GM20431 (cell line): Measurements from ENCODE around the gene ENDOD1.
"Not testable (repeated sequence)": the region's sequence is repeated elsewhere in the genome, so short reads cannot be mapped to it uniquely, and the experiment has no call there.

ENCODE experiments used
- in situ Hi-C: fragments of 300-500 bp; cut with MseI, MboI; formaldehyde crosslinking; loops from one replicate; pipeline ENCODE4 v1.15.0; 2020; ENCODE audit warnings: low sequenced_read_pairs; ENCODE audit not compliant: unreplicated experiment

The ENDOD1 gene

GRCh38 chr11:95101935-95102334, 12.3 kb downstream of the ENDOD1 start:
- in situ Hi-C loops = no loop called here

GRCh38 chr11:95102733-95103132, 13.1 kb downstream of the ENDOD1 start:
- in situ Hi-C loops = no loop called here

DNA sequence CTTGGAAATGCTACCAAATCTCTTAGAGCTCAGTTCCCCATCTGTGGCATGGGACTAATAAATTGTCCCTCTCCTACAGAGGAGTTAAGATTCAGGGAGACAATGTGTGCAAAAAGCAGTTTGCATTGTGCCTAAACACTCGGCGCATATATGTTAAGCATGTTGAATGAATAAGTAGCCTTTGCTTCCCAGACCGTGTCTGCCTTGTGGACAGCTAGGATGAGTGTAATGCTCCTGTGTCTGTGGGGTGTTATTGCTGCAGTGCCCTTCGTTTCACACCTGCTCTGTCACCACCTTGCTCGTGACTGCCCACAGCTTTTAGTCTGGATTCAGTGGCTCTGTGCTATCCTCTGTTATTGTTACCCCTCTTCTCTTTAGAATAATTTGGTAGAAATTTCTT, 14.1 kb downstream of the ENDOD1 start:
- in situ Hi-C loops = no loop called here

DNA sequence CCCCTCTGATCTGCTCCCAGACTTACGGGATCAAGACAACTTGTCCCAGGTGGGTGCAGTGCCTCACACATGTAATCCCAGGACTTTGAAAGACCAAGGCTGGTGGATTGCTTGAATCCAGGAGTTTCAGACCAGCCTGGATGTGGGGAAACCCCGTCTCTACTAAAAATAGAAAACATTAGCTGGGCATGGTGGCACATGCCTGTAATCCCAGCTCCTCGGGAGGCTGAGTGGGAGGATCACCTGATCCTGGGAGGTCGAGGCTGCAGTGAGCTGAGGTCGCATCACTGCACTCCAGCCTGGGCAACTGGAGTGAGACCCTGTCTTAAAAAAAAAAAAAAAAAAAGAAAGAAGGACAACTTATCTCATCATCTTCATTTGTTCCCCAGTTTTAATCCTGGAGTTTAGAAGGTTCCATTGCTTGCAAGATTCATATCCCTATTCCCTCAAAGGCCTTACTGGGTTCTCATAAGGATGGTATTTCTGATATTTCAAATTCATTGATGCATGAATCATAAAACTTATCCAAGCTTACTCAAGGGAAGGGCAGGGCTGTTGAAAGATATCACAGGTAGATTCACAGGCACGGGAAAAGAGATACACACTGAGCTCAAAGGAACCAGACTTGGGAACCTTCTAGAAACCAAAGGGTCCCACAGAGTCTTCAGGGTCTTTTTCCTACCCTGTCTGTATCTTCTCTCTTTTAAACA, 14.6 kb downstream of the ENDOD1 start:
- in situ Hi-C loops = no loop called here

DNA sequence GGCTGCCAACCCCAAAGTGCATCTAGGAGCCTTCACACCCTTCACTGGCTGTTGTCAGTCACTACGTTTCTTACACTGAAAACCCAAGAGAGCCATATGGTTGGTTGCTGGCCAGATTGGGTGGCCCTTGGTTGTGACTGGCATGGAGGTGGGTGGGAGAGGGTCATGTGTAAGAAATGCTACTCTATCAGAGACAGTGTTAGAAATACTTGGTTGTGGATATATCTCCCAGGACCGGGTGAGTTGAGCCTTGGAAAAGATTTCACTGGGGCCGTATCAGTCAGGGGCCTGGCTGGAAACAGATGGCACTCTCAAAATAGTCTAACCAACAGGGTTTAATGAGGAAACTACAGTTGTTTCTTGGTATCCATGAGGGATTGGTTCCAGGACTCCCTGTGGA, 15.2 kb downstream of the ENDOD1 start:
- in situ Hi-C loops = no loop called here

GRCh38 chr11:95108159-95108611, 18.5 kb downstream of the ENDOD1 start:
- in situ Hi-C loops = no loop called here

- in situ Hi-C loops = no loop called here
Measured at GRCh38 chr11:95108671-95109551, 19.3 kb downstream of the ENDOD1 start.

DNA sequence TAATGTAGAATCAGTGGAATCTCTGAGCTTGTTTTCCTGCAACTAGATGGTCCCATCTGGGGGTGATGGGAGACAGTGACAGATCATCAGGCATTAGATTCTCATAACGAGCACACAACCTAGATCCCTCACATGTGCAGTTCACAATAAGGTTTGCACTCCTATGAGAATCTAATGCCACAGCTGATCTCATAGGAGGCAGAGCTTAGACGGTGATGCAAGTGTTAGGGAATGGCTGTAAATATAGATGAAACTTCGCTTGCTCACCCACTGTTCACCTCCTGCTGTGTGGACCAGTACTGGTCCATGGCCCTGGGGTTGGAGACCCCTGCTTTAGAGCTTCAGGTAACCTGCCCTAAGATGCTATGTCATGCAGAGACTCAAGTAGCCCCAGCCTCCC, 21.8 kb downstream of the ENDOD1 start:
- in situ Hi-C loops = not testable (repeated sequence)

DNA sequence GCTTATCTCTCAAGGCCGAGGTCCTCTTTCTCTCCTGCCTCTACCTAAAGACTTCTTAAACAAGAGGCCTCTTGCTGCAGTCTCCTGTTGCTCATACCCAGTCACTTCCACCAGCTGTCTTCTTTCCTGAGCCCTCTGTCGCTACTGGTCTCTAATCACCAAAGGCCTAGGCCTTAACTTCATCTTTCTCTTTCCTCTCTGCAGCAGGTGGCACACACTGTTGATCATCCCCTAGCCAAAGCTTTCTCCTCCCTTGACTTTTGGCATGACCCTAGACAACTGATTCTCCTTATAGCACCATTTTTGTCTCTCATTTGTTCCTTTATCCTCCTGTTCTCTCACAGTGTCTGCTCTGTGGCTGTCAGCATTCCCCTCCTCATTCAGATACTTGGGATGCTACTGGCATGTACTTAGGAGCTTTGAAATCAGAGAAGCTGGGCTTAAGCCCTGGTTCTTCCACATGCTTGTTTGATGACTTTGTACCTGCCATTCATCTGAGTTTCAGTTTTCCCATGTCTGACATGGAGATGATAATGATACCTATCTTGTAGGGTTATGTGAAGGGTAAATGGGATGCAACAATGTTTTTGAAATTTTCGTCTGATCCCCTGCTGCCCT, 22.4 kb downstream of the ENDOD1 start:
- in situ Hi-C loops = no loop called here

GRCh38 chr11:95115597-95115996, 26.0 kb downstream of the ENDOD1 start:
- in situ Hi-C loops = no loop called here

DNA sequence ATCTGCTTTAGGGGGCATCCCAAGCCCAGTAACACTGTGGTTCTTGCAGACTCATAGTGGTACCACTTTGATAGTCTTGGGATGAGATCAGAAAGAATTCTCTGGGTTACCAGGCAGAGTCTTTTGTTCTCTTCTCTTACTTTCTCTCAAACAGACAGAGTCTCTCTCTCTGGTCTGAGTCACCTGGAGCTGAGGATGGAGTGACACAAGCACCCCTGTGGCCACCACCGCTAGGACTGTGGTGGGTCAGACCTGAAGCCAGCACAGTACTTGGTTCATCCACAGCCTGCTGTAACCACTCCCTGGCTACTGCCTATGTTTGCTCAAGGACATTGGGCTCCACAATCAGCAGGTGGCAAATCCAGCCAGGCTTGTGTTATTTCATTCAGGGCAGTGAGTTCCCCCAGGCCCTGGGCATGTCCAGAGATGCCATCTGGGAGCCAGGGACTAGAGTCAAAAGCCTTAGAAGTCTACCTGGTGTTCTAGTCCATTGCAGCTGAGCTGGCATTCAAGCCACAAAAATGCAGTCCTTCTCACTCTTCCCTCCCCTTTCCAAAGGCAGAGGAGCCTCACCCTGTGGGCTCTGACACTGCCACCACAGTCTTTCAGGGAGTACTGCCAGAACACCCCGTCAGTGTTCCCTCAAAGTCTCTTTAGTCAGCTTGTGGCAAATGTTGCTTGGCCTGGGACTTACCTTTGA, 29.9 kb downstream of the ENDOD1 start:
- in situ Hi-C loops = no loop called here

DNA sequence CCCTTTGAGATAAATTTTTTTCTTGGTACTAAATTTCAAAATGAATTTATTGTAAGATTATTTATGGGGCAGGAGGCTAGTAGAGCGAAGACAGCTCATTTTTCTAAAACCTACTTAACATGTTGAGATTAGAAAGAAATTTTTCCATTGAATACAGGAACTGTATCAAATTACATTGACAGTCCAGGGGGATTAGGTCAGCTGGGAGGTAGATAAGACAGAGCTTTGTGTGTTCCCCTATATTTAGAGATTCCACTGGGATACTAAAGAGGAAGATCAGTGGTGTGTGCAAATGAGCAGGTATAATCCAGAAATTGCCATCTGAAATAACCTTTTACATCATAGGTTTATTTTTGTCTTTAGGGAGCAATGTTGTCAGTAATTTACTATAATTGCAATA, 32.1 kb downstream of the ENDOD1 start:
- in situ Hi-C loops = no loop called here

DNA sequence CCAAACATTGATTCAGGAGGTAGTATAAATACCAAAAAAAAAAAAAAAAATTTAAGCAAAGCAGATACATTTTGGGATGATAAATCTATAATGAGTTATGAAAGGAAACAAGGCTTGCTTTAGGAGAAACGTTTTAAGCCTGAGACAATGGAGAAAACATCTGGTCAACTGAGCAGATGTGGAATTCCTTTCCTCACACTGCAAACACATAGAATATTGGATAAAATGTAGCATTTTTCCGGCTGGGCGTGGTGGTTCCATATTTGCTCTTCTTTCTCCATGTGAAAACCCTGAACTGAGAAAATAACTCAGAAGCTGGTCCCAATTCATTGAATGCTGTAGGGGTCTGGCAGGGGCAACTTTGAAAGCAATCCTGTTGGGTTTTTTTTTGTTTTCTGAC, 33.9 kb downstream of the ENDOD1 start:
- in situ Hi-C loops = no loop called here

DNA sequence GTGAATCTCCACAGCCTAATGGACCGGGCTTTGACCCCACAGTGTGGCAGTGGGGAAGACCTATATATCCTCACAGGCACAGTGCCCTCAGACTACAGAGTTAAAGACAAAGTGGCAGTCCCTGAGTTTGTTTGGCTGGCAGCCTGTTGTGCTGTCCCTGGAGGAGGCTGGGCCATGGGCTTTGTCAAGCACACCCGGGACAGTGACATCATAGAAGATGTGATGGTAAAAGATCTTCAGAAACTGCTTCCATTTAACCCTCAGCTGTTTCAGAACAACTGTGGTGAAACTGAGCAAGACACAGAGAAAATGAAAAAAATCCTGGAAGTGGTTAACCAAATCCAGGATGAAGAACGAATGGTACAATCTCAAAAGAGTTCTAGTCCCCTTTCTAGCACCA, 39.0 kb downstream of the ENDOD1 start:
- in situ Hi-C loops = loop anchor here (25.0 kb wide), 1 partner anchor 491 kb away; no protein-coding TSS in a partner anchor

DNA sequence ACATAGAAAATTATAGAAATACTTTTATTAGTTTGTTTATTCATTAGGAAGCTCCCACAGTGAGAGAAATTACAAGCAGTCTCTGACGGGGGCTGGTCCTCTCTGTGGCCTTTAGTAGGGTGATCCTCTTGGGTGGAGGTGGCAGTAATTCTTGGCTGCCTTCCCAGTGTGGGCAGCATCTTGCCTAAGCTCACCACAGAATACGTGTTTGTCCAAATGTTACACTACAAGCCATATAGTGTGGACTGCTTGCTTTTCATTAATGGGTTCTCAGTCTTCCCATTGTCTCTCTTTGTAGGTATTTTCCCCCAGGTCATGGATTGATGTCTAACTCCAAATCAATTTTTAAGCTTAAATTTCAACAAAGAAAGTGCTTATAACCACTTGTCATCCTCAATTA, 43.3 kb downstream of the ENDOD1 start:
- in situ Hi-C loops = loop anchor here (25.0 kb wide), 1 partner anchor 496 kb away; no protein-coding TSS in a partner anchor

DNA sequence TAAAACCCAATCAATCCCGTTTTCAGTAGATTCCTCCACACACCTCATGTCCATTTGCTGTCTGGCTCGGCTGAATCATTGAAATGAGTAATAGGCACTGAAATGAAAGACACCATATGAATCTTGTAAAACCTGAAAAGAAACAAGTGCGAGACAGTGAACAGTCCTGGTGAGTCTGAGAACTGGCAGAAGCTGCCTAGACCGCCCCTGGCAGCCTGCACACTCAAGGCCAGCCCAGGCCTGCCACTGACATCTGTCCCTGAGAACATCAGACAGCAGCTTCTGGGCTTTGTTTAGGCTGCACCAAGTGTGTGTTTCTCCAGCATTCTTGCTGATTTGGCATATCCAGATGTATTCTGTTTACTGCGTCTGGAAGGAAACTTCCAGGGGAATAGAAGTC, 44.8 kb downstream of the ENDOD1 start:
- in situ Hi-C loops = loop anchor here (25.0 kb wide), 1 partner anchor 497 kb away; no protein-coding TSS in a partner anchor

DNA sequence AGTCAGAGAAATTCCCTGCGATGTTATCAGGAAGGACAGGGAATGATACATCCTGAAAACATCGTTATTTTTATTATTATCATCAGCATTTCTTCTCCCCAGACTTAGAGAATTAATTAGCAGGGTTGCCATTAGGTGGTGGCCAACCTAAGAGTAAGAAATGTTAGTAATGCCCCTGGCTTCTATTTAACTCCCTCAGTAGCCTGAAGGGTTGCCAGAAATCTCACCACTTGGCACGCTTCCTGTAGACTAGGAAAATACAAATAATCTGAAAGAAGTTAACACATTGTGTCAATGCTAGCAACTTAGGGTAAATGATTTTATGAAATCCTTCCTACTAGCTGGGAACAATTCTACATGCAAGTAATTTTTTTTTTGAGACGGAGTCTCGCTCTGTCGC, 45.5 kb downstream of the ENDOD1 start:
- in situ Hi-C loops = loop anchor here (25.0 kb wide), 1 partner anchor 498 kb away; no protein-coding TSS in a partner anchor

GRCh38 chr11:95135880-95136279, 46.2 kb downstream of the ENDOD1 start:
- in situ Hi-C loops = loop anchor here (25.0 kb wide), 1 partner anchor 499 kb away; no protein-coding TSS in a partner anchor

DNA sequence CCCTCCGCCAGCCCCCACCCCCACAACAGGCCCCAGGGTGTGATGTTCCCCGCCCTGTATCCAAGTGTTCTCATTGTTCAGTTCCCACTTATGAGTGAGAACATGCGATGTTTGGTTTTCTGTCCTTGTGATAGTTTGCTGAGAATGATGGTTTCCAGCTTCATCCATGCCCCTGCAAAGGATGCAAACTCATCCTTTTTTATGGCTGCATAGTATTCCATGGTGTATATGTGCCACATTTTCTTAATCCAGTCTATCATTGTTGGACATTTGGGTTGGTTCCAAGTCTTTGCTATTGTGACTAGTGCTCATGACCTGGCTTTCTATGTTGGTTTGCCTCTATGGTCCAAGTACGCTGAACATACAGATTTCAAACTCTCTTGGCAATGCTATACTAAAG, 47.1 kb downstream of the ENDOD1 start:
- in situ Hi-C loops = loop anchor here (25.0 kb wide), 1 partner anchor 499 kb away; no protein-coding TSS in a partner anchor

GRCh38 chr11:95137299-95137698, 47.7 kb downstream of the ENDOD1 start:
- in situ Hi-C loops = loop anchor here (25.0 kb wide), 1 partner anchor 500 kb away; no protein-coding TSS in a partner anchor
